NT2/D1 (cell line): Measurements from ENCODE around the gene RBKS.

Experiments
- YY1 ChIP-seq: IDR thresholded peaks from 2 replicates; pipeline ENCODE4 v1.6.1; 2011; ENCODE audit not compliant: insufficient read length, insufficient read depth
- ZNF274 ChIP-seq: IDR thresholded peaks from 2 replicates; pipeline ENCODE4 v1.6.1; 2011; ENCODE audit warnings: mild to moderate bottlenecking, low read depth, low read length

- TF ChIP-seq ZNF274 (no peak), YY1 (no peak)
Measured at GRCh38 chr2:27929916-27930486, 39.8 kb upstream of the RBKS start.
